Trophoblast cell (in vitro differentiated cells and primary cell): ENCODE results near the gene MCTP1.
"Not testable (repeated sequence)": the region's sequence is repeated elsewhere in the genome, so short reads cannot be mapped to it uniquely, and the experiment has no call there.

Experiments used
- DNase-seq, 2 donors: peaks; one replicate each; pipeline ENCODE4 v3.0.0-alpha.2; 2016
- H2AFZ ChIP-seq: 2 replicates; pipeline ENCODE4 v1.6.1; 2013; ENCODE audit warnings: low read length, moderate library complexity, mild to moderate bottlenecking; ENCODE audit not compliant: insufficient read depth, poor library complexity
- H2AK5ac ChIP-seq: 2 replicates; pipeline ENCODE4 v1.6.1; 2013; ENCODE audit warnings: mild to moderate bottlenecking, low read length
- H2BK120ac ChIP-seq: 2 replicates; pipeline ENCODE4 v1.6.1; 2013; ENCODE audit warnings: low read length, mild to moderate bottlenecking, moderate library complexity; ENCODE audit not compliant: insufficient read depth, poor library complexity
- H2BK12ac ChIP-seq: 2 replicates; pipeline ENCODE4 v1.6.1; 2013; ENCODE audit warnings: mild to moderate bottlenecking, low read length, moderate library complexity
- H2BK5ac ChIP-seq: 2 replicates; pipeline ENCODE4 v1.6.1; 2013; ENCODE audit warnings: low read length, low read depth, moderate library complexity, mild to moderate bottlenecking; ENCODE audit not compliant: poor library complexity
- H3K14ac ChIP-seq: 2 replicates; pipeline ENCODE4 v1.6.1; 2013; ENCODE audit warnings: mild to moderate bottlenecking, low read length
- H3K18ac ChIP-seq: 2 replicates; pipeline ENCODE4 v1.6.1; 2013; ENCODE audit warnings: mild to moderate bottlenecking, low read length
- H3K23ac ChIP-seq: 2 replicates; pipeline ENCODE4 v1.6.1; 2013; ENCODE audit warnings: low read length
- H3K27ac ChIP-seq: 2 replicates; pipeline ENCODE4 v1.5.1; 2013; ENCODE audit warnings: low read depth, mild to moderate bottlenecking, inconsistent platforms, low read length, moderate library complexity
- H3K27me3 ChIP-seq: 2 replicates; pipeline ENCODE4 v1.6.1; 2013; ENCODE audit warnings: inconsistent platforms, mild to moderate bottlenecking, low read length, moderate library complexity; ENCODE audit not compliant: insufficient read depth
- H3K36me3 ChIP-seq, 2 experiments: 1 replicate in 1 of 2; 2 replicates in 1 of 2; pipeline ENCODE4 v1.6.1; 2013; ENCODE audit warnings: low read length in 2 of 2, mild to moderate bottlenecking in 2 of 2, moderate library complexity in 1 of 2; ENCODE audit not compliant: insufficient read depth in 2 of 2, control insufficient read depth in 1 of 2
- H3K4ac ChIP-seq: 2 replicates; pipeline ENCODE4 v1.6.1; 2013; ENCODE audit warnings: low read depth, mild to moderate bottlenecking, low read length, moderate library complexity
- H3K4me1 ChIP-seq, 2 experiments: 1 replicate in 1 of 2; 2 replicates in 1 of 2; pipeline ENCODE4 v1.6.1; 2013; ENCODE audit warnings: low read length in 2 of 2, mild to moderate bottlenecking in 2 of 2, moderate library complexity in 1 of 2; ENCODE audit not compliant: insufficient read depth in 2 of 2, control insufficient read depth in 1 of 2
- H3K4me2 ChIP-seq: 2 replicates; pipeline ENCODE4 v1.6.1; 2013; ENCODE audit warnings: inconsistent platforms, mild to moderate bottlenecking, low read length, moderate library complexity
- H3K4me3 ChIP-seq: 2 replicates; pipeline ENCODE4 v1.5.1; 2013; ENCODE audit warnings: mild to moderate bottlenecking, low read depth, low read length, inconsistent platforms
- H3K79me1 ChIP-seq: one replicate; pipeline ENCODE4 v1.6.1; 2013; ENCODE audit warnings: low read length
- H3K79me2 ChIP-seq: 2 replicates; pipeline ENCODE4 v1.6.1; 2013; ENCODE audit warnings: low read length, mild to moderate bottlenecking; ENCODE audit not compliant: control insufficient read depth, insufficient read depth, poor library complexity
- H3K9ac ChIP-seq: 2 replicates; pipeline ENCODE4 v1.6.1; 2013; ENCODE audit warnings: mild to moderate bottlenecking, low read length
- H3K9me3 ChIP-seq: 2 replicates; pipeline ENCODE4 v1.6.1; 2013; ENCODE audit warnings: low read depth, mild to moderate bottlenecking, control low read depth, inconsistent platforms, low read length; ENCODE audit not compliant: insufficient read depth
- H4K12ac ChIP-seq: 2 replicates; pipeline ENCODE4 v1.6.1; 2013; ENCODE audit warnings: low read depth, mild to moderate bottlenecking, low read length, moderate library complexity
- H4K8ac ChIP-seq: 2 replicates; pipeline ENCODE4 v1.6.1; 2013; ENCODE audit warnings: low read depth, mild to moderate bottlenecking, low read length, moderate library complexity
- H4K91ac ChIP-seq: one replicate; pipeline ENCODE4 v1.6.1; 2013; ENCODE audit warnings: low read depth, mild to moderate bottlenecking, low read length, moderate library complexity
- WGBS: extraction: QIAGEN DNeasy Blood & Tissue Kit; methylation state at CpG from one replicate; pipeline ENCODE4 v1.1.7; 2013; ENCODE audit warnings: missing lambda C conversion rate; ENCODE audit not compliant: insufficient read length, insufficient coverage; ENCODE audit errors: extremely low coverage; 5-methylcytosine and 5-hydroxymethylcytosine counted together

MCTP1 gene

DNA sequence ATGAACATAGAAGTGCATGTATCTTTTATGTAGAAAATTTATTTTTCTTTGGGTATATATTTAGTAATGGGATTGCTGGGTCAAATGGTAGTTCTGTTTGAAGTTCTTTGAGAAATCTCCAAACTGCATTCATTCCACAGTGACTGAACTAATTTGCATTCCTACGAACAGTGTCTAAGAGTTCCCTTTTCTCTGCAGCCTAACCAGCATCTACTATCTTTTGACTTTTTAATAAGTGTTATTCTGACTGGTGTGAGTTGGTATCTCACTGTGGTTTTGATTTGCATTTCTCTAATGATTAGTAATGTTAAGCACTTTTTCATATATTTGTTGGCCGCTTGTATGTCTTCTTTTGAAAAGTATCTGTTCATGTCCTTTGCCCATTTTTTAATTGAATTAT lies 141.0 kb downstream of the MCTP1 start:
- not testable (repeated sequence) for H3K9me3 ChIP-seq, H2BK12ac ChIP-seq, H3K36me3 ChIP-seq, H3K4ac ChIP-seq, H3K4me1 ChIP-seq, H3K14ac ChIP-seq, DNase-seq, H4K8ac ChIP-seq, H3K9ac ChIP-seq, H3K79me2 ChIP-seq, H4K91ac ChIP-seq, H2AFZ ChIP-seq, H3K18ac ChIP-seq, H2BK120ac ChIP-seq, H3K4me3 ChIP-seq, H3K79me1 ChIP-seq, H4K12ac ChIP-seq, H3K4me2 ChIP-seq, H2BK5ac ChIP-seq, H3K27ac ChIP-seq, H2AK5ac ChIP-seq, H3K27me3 ChIP-seq, H3K23ac ChIP-seq
- no CpG with 5 or more reads among the region's 2 CpGs for whole genome bisulfite sequencing

DNA sequence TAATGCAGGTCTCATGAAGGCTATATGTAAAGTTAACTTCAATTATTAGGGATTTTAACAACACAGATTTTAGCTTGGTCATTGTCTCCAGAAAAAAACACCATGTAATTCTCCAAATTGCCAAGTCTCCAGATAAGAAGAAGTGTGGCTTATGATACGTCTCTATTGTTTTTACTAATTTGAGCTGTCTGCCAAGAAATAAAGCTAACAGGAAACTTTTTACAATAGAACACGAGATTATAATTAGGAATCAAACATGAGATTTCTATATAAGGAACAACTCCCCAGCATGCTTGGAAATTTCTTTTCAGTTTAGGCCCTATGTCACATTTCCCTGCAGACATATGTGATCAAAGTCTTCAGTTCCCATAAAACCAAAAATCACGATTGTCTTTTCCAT lies 142.7 kb downstream of the MCTP1 start:
- no peak overlapping the region for H4K91ac ChIP-seq
- no peaks in the 10 kb centered on the region for H3K9me3 ChIP-seq
- H3K4ac ChIP-seq: no peak overlapping the region
- H3K4me2 ChIP-seq: no peak overlapping the region
- no peak overlapping the region for H2AK5ac ChIP-seq
- no peak overlapping the region for H2AFZ ChIP-seq
- no peak overlapping the region for H2BK5ac ChIP-seq
- no peak overlapping the region for H2BK120ac ChIP-seq
- no peak overlapping the region for H4K8ac ChIP-seq
- H3K79me1 ChIP-seq: no peaks in the 10 kb centered on the region
- H3K23ac ChIP-seq: no peak overlapping the region
- no peak for DNase-seq
- H3K27ac ChIP-seq: no peak overlapping the region
- no peaks in the 10 kb centered on the region for H3K4me1 ChIP-seq
- H3K9ac ChIP-seq: no peak overlapping the region
- no peaks in the 10 kb centered on the region for H3K36me3 ChIP-seq
- H3K14ac ChIP-seq: no peak overlapping the region
- no CpG with 5 or more reads among the region's 3 CpGs for WGBS
- H3K79me2 ChIP-seq: no peaks in the 10 kb centered on the region
- no peak overlapping the region for H2BK12ac ChIP-seq
- H3K27me3 ChIP-seq: no peaks in the 10 kb centered on the region
- H3K18ac ChIP-seq: no peak overlapping the region
- no peak overlapping the region for H4K12ac ChIP-seq
- H3K4me3 ChIP-seq: no peak overlapping the region

DNA sequence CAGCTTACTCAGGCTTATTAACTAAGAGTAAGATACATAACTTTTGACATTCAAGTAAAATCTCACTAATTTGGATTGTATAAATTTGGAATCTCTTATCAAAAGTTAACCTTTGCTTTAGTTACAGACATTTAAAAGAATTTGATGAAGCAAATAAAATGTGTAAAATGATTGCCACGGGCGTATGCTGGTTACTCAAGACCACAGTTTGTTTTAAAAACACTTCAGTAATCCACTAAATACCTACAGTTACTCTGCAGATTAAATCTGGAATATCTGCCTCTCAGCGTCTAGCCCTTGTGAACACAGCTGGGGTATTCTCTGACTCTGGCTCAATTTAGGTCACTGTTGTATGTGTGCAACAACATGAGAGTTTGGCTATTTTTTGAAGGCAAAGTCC lies 143.8 kb downstream of the MCTP1 start:
- Histone ChIP-seq H3K79me1 (no peaks in the 10 kb centered on the region), H3K27ac (no peak overlapping the region), H3K14ac (no peak overlapping the region), H4K91ac (no peak overlapping the region), H3K27me3 (no peaks in the 10 kb centered on the region), H3K4me1 (no peaks in the 10 kb centered on the region), H2BK120ac (no peak overlapping the region), H2BK12ac (no peak overlapping the region), H2BK5ac (no peak overlapping the region), H3K23ac (no peak overlapping the region), H3K36me3 (no peaks in the 10 kb centered on the region), H3K4me2 (no peak overlapping the region), H3K9me3 (no peaks in the 10 kb centered on the region), H4K12ac (no peak overlapping the region), H2AFZ (no peak overlapping the region), H3K4ac (no peak overlapping the region), H3K9ac (no peak overlapping the region), H3K4me3 (no peak overlapping the region), H3K18ac (no peak overlapping the region), H3K79me2 (no peaks in the 10 kb centered on the region), H2AK5ac (no peak overlapping the region), H4K8ac (no peak overlapping the region)
- peak; percentile 69 to 89 for DNase-seq
- no CpG with 5 or more reads among the region's 3 CpGs for WGBS

DNA sequence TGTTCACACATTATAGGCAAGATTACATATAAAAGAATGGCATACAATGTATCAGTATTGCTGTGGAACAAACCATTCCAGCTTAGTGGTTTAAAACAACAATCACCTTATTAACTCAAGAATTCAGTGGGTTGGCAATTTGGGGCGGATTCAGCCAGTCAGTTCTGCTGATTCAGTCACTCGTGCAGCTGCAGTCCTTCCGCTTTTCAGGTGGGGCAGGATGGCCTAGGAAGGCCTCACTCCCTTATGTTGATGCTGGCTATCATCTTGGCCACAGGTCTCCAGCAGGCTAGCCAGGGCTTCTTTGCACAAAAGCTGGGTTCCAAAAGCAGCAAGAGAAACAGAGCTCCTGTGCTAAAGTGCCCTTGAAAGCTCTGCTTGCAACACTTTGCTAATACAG lies 150.6 kb downstream of the MCTP1 start:
- no peak overlapping the region for H3K4me3 ChIP-seq
- no peak overlapping the region for H3K4me2 ChIP-seq
- no peak overlapping the region for H2AFZ ChIP-seq
- DNase-seq: no peak
- H3K4me1 ChIP-seq: no peaks in the 10 kb centered on the region
- H4K8ac ChIP-seq: no peak overlapping the region
- H3K18ac ChIP-seq: no peak overlapping the region
- no CpG with 5 or more reads among the region's 3 CpGs for WGBS
- no peak overlapping the region for H2BK12ac ChIP-seq
- H2AK5ac ChIP-seq: no peak overlapping the region
- H4K91ac ChIP-seq: no peak overlapping the region
- no peaks in the 10 kb centered on the region for H3K79me1 ChIP-seq
- H3K9ac ChIP-seq: no peak overlapping the region
- no peak overlapping the region for H3K27ac ChIP-seq
- no peak overlapping the region for H2BK120ac ChIP-seq
- H3K79me2 ChIP-seq: no peaks in the 10 kb centered on the region
- no peak overlapping the region for H3K14ac ChIP-seq
- H3K36me3 ChIP-seq: no peaks in the 10 kb centered on the region
- H2BK5ac ChIP-seq: no peak overlapping the region
- no peak overlapping the region for H3K4ac ChIP-seq
- H3K27me3 ChIP-seq: no peaks in the 10 kb centered on the region
- H4K12ac ChIP-seq: no peak overlapping the region
- H3K23ac ChIP-seq: no peak overlapping the region
- H3K9me3 ChIP-seq: no peaks in the 10 kb centered on the region
